Measurements from ENCODE around the gene FMNL2. TPM values are rescaled to one million over a fixed set of nuclear protein-coding genes. Genes with fewer than 3 reads are reported as not detected.

Gene FMNL2
- total and polyA plus RNA-seq, 4 donors: 1.5 to 9.3 (median 5.1) TPM

GRCh38 chr2:152448606-152449005 lies 113.6 kb downstream of the FMNL2 start:
- Histone ChIP-seq H3K4me1 (ENCODE audit: control insufficient read depth in 4 of 4, insufficient read depth in 4 of 4, low read length in 3 of 4) (no peaks in the 10 kb centered on the region), H3K4me3 (ENCODE audit: low read depth in 1 of 3, low read length in 3 of 3) (no peak overlapping the region), H3K9me3 (ENCODE audit: control insufficient read depth in 4 of 4, low read length in 3 of 4) (no peaks in the 10 kb centered on the region), H3K36me3 (ENCODE audit: control insufficient read depth in 4 of 4, insufficient read depth in 3 of 4, low read depth in 1 of 4, low read length in 3 of 4) (peaks cover 0 to 1% (median 0%) of the 10 kb centered on the region in 4 donors), H3K27ac (ENCODE audit: low read depth in 1 of 2, low read length in 2 of 2) (no peak overlapping the region), H3K9ac (ENCODE audit: low read depth in 1 of 2, low read length in 2 of 2) (no peak overlapping the region), H3K27me3 (ENCODE audit: control insufficient read depth in 4 of 4, insufficient read depth in 4 of 4, low read length in 3 of 4) (no peaks in the 10 kb centered on the region)
- no peak for DNase-seq (ENCODE audit: low spot score)
- 74% methylated on average over 5 of the region's 5 CpGs for WGBS
- no peak for TF ChIP-seq RAD21 (IDR thresholded peaks at IDR 0.05)
- TF ChIP-seq HNF4A (conservative IDR thresholded peaks at IDR 0.05): no peak
- TF ChIP-seq HNF4G (IDR thresholded peaks at IDR 0.05): no peak
- no peak for TF ChIP-seq YY1 (IDR thresholded peaks at IDR 0.05)
- TF ChIP-seq MAX (IDR thresholded peaks at IDR 0.05): no peak
- no peak for TF ChIP-seq JUND (IDR thresholded peaks at IDR 0.05)
- no peak for TF ChIP-seq SP1 (IDR thresholded peaks at IDR 0.05)
- TF ChIP-seq CTCF (IDR thresholded peaks at IDR 0.05; ENCODE audit: low read depth, low read length, missing input control): no peak
- TF ChIP-seq ZBTB33 (IDR thresholded peaks at IDR 0.05): no peak
- no peak for TF ChIP-seq FOXA2 (IDR thresholded peaks at IDR 0.05)
- TF ChIP-seq FOXA1 (IDR thresholded peaks at IDR 0.05): no peak
- TF ChIP-seq EGR1 (IDR thresholded peaks at IDR 0.05; ENCODE audit: low read depth in 2 of 2): no peak
- TF ChIP-seq ATF3 (IDR thresholded peaks at IDR 0.05): no peak

GRCh38 chr2:152449578-152449977 lies 114.6 kb downstream of the FMNL2 start:
- Histone ChIP-seq H3K9me3 (ENCODE audit: control insufficient read depth in 4 of 4, low read length in 3 of 4) (no peaks in the 10 kb centered on the region), H3K4me1 (ENCODE audit: control insufficient read depth in 4 of 4, insufficient read depth in 4 of 4, low read length in 3 of 4) (no peaks in the 10 kb centered on the region), H3K36me3 (ENCODE audit: control insufficient read depth in 4 of 4, insufficient read depth in 3 of 4, low read depth in 1 of 4, low read length in 3 of 4) (peaks cover 0 to 1% (median 0%) of the 10 kb centered on the region in 4 donors), H3K27ac (ENCODE audit: low read depth in 1 of 2, low read length in 2 of 2) (no peak overlapping the region), H3K9ac (ENCODE audit: low read depth in 1 of 2, low read length in 2 of 2) (no peak overlapping the region), H3K27me3 (ENCODE audit: control insufficient read depth in 4 of 4, insufficient read depth in 4 of 4, low read length in 3 of 4) (no peaks in the 10 kb centered on the region), H3K4me3 (ENCODE audit: low read depth in 1 of 3, low read length in 3 of 3) (no peak overlapping the region)
- no peak for DNase-seq (ENCODE audit: low spot score)
- 91% methylated on average over 3 of the region's 3 CpGs for WGBS
- TF ChIP-seq HNF4A (conservative IDR thresholded peaks at IDR 0.05) (no peak), YY1 (IDR thresholded peaks at IDR 0.05) (no peak)

GRCh38 chr2:152450176-152450575 lies 115.2 kb downstream of the FMNL2 start:
- H3K4me1 ChIP-seq (ENCODE audit: control insufficient read depth in 4 of 4, insufficient read depth in 4 of 4, low read length in 3 of 4): no peaks in the 10 kb centered on the region
- H3K9ac ChIP-seq (ENCODE audit: low read depth in 1 of 2, low read length in 2 of 2): no peak overlapping the region
- peaks cover 0 to 1% (median 0%) of the 10 kb centered on the region in 4 donors for H3K36me3 ChIP-seq (ENCODE audit: control insufficient read depth in 4 of 4, insufficient read depth in 3 of 4, low read depth in 1 of 4, low read length in 3 of 4)
- H3K27me3 ChIP-seq (ENCODE audit: control insufficient read depth in 4 of 4, insufficient read depth in 4 of 4, low read length in 3 of 4): no peaks in the 10 kb centered on the region
- no peaks in the 10 kb centered on the region for H3K9me3 ChIP-seq (ENCODE audit: control insufficient read depth in 4 of 4, low read length in 3 of 4)
- no peak for DNase-seq (ENCODE audit: low spot score)
- TF ChIP-seq FOXA1 (IDR thresholded peaks at IDR 0.05) (no peak), FOXA2 (IDR thresholded peaks at IDR 0.05) (no peak), TAF1 (conservative IDR thresholded peaks at IDR 0.05) (no peak), ATF3 (IDR thresholded peaks at IDR 0.05) (no peak), SP1 (IDR thresholded peaks at IDR 0.05) (no peak), MAX (IDR thresholded peaks at IDR 0.05) (no peak), ZBTB33 (IDR thresholded peaks at IDR 0.05) (no peak)
- WGBS: 92% methylated on average over 4 of the region's 4 CpGs
- no peak overlapping the region for H3K27ac ChIP-seq (ENCODE audit: low read depth in 1 of 2, low read length in 2 of 2)
- H3K4me3 ChIP-seq (ENCODE audit: low read depth in 1 of 3, low read length in 3 of 3): no peak overlapping the region
